GM12873 (cell line): Measurements from ENCODE around the gene WSCD2.

Experiments
- CTCF ChIP-seq: IDR thresholded peaks from 2 replicates; pipeline ENCODE4 v1.5.1; 2012; ENCODE audit warnings: low read depth, mild to moderate bottlenecking, moderate library complexity, low read length, control low read depth; ENCODE audit not compliant: insufficient read depth; ENCODE audit errors: missing control alignments

Gene WSCD2

GRCh38 chr12:108147279-108147678 lies 18.2 kb downstream of the WSCD2 start:
- TF ChIP-seq CTCF, result no peak

DNA sequence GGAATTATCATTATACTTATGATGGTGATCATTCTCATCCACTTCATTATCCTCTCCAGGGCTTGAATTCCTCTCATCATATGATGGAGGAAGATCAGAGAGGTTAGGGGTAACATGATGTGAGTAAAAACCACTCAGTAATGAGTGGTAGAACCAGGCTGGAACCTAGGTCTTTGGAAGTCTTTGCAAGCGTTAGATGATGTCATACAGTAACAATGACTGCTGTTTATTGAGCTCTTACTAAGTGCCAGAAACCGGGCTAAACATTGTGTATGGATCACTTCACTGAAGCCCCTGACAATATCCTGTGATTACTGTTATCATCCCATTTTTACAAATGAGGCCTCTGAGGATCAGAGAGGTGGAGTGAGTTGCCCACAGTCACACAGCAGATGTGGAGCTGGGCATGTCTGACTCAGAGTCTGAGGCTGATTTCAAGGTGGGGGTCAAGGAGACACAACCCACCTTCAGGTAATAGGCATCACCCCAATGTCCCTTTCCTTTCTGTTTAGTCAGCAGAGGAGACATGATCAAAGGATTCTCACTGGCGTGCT lies 19.5 kb downstream of the WSCD2 start:
- TF ChIP-seq CTCF, result no peak

DNA sequence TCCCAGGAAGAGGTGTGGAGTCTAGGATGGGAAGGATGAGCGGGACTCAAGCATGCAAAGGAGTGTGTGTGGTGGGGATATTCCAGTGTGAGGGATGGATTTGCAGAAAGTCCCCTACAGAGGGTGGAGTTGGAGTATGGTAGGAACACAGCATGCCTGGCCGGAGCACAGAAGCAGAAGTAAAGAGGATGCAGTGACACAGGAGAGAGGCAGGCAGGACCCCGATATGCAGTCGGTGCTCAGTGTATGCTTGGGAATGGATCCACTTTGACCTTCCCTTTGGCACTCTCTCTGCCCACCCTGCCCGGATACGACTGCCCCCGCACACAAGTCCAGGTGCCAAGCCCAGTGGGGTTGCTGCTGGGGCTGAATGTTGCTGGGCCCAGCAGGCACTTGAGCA lies 21.3 kb downstream of the WSCD2 start:
- no peak for TF ChIP-seq CTCF

DNA sequence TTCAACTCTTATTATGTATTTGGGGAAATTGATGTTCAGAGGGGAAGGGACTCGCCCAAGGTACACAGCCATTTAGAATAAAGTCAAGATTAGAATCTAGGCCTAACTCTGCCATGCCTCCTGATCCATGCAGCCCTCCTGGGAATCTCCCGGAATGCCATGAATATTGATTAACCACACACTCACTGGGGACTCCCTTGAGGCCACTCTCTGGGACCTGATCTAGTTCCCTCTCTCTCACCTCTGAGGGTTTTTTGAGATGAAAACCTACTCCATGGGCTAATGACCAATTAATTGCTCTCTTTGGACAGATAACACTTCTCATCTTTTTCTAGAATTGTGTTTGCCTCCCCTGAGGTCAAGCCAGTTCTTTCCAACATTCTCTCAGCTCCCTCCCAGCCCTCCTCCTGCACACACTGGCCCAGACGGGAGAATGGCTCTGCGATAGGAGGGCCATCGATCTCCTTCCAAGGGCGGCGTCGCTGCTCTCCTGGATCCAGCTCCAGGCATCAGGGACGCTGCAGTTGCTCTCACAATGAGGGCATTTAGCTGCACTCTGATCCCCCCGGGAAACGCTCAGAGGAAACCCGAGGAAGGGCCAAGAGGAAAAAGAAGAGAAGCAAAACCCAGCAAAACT lies 22.6 kb downstream of the WSCD2 start:
- no peak for TF ChIP-seq CTCF

GRCh38 chr12:108152170-108152538 lies 23.1 kb downstream of the WSCD2 start:
- no peak for TF ChIP-seq CTCF

DNA sequence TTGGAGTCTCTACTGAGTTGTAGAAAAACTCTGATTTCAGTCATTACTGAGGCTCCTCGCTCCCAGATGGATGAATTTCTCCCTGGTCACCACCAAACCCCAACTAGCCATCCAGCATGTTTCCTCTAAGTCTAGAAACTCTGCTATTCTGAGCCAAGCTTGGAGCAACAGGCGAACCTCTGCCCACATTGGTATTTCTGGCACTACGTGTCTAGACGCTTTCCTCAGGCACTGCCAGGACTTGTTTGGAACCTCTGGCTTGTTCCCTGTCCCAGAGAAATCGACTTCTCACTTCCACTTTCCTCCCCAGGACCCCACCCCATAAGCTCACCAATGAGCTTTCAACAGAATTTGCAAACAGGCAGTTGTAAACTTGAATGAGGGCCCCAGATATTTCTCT lies 27.6 kb downstream of the WSCD2 start:
- no peak for TF ChIP-seq CTCF

DNA sequence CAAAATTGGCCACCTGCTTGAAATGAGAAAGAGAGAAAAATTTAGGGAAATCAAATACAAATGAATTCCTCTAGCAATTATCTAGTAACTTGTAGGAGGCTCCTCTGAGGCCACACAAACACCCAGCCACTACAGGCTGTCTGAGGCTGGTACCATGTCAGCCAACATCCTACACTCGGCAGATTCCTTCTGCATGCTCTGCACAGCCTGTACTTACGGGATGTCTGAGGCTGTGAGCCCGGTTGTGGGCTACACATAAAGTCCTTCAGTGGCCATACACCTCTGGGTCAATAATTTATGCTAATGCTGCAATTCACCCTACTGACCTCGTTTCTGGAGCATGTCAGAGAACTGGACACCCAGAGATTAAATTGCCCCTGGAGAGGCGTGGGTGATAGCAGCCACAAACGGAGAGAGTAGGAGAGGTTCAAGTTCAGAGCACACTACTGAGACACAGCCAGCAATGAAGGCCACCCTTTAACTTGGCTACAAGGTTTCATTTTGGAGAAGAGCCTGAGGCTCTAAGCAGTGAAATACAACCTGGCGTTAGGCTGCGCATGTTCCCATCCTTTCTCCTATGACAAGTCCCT lies 28.9 kb downstream of the WSCD2 start:
- TF ChIP-seq CTCF, result no peak
